Hepatic stellate cell (primary cell): ENCODE results near the gene GYS2.
"Not testable (repeated sequence)": the region's sequence is repeated elsewhere in the genome, so short reads cannot be mapped to it uniquely, and the experiment has no call there.

Experiments
- DNase-seq: peaks from one replicate; pipeline ENCODE4 v3.0.0; 2011; ENCODE audit warnings: low spot score

Gene GYS2

GRCh38 chr12:21604245-21605101 lies at the start of gene GYS2:
Gene GYS2 (minus strand): TSS chr12:21604847. CDS start chr12:21604592, 255 bp downstream.
- DNase-seq: no peak

GRCh38 chr12:21651821-21652220 lies 47.2 kb upstream of the GYS2 start:
- no peak for DNase-seq

- DNase-seq: no peak
Measured at GRCh38 chr12:21650997-21651396, 46.4 kb upstream of the GYS2 start.

- no peak for DNase-seq
Measured at GRCh38 chr12:21649034-21649433, 44.4 kb upstream of the GYS2 start.

- no peak for DNase-seq
Measured at GRCh38 chr12:21648378-21648777, 43.7 kb upstream of the GYS2 start.

- no peak for DNase-seq
Measured at GRCh38 chr12:21647179-21647578, 42.5 kb upstream of the GYS2 start.

- not testable (repeated sequence) for DNase-seq
Measured at GRCh38 chr12:21645041-21645500, 40.4 kb upstream of the GYS2 start.

- no peak for DNase-seq
Measured at GRCh38 chr12:21644516-21644915, 39.9 kb upstream of the GYS2 start.

GRCh38 chr12:21643758-21644157 lies 39.1 kb upstream of the GYS2 start:
- DNase-seq: no peak

GRCh38 chr12:21642707-21643389 lies 38.2 kb upstream of the GYS2 start:
- DNase-seq: no peak

- no peak for DNase-seq
Measured at GRCh38 chr12:21638054-21638891, 33.6 kb upstream of the GYS2 start.

- DNase-seq: no peak
Measured at GRCh38 chr12:21634245-21634644, 29.6 kb upstream of the GYS2 start.

- no peak for DNase-seq
Measured at GRCh38 chr12:21631367-21631766, 26.7 kb upstream of the GYS2 start.

- no peak for DNase-seq
Measured at GRCh38 chr12:21627924-21628323, 23.3 kb upstream of the GYS2 start.

GRCh38 chr12:21618566-21618965 lies 13.9 kb upstream of the GYS2 start:
- no peak for DNase-seq

GRCh38 chr12:21617030-21617429 lies 12.4 kb upstream of the GYS2 start:
- DNase-seq: no peak

- no peak for DNase-seq
Measured at GRCh38 chr12:21615431-21615830, 10.8 kb upstream of the GYS2 start.

- DNase-seq: no peak
Measured at GRCh38 chr12:21614506-21614905, 9.9 kb upstream of the GYS2 start.

GRCh38 chr12:21613931-21614330 lies 9.3 kb upstream of the GYS2 start:
- DNase-seq: no peak

- no peak for DNase-seq
Measured at GRCh38 chr12:21608196-21608595, 3.5 kb upstream of the GYS2 start.

GRCh38 chr12:21607701-21608100 lies 3.1 kb upstream of the GYS2 start:
- no peak for DNase-seq

- no peak for DNase-seq
Measured at GRCh38 chr12:21606175-21606574, 1.5 kb upstream of the GYS2 start.
